Neural cell (in vitro differentiated cells): ENCODE results near the gene CDK15. TPM values are rescaled to one million over a fixed set of nuclear protein-coding genes. Genes with fewer than 3 reads are reported as not detected.

ENCODE experiments used
- H2AFZ ChIP-seq: fragments of 200-600, 300-800 bp; sonication (generic), shearing (Covaris generic); 2 replicates; pipeline ENCODE4 v1.6.0; 2014; ENCODE audit warnings: low read depth, mild to moderate bottlenecking, antibody characterized with exemption, low read length, moderate library complexity
- H3F3A ChIP-seq: fragments of 200-600 bp; shearing (Covaris generic); 2 replicates; pipeline ENCODE4 v1.6.1; 2016; ENCODE audit warnings: mild to moderate bottlenecking, moderate library complexity, mixed read lengths, antibody characterized with exemption, low read length; ENCODE audit not compliant: insufficient read depth, poor library complexity, severe bottlenecking
- H3K27ac ChIP-seq: fragments of 200-600, 300-800 bp; sonication (generic), shearing (Covaris generic); 2 replicates; pipeline ENCODE4 v1.5.1; 2014; ENCODE audit warnings: mild to moderate bottlenecking, low read length, moderate library complexity
- H3K27me3 ChIP-seq: fragments of 300-800, 200-600 bp; sonication (generic), shearing (Covaris generic); 2 replicates; pipeline ENCODE4 v1.6.0; 2014; ENCODE audit warnings: mild to moderate bottlenecking, low read depth, low read length, moderate library complexity; ENCODE audit not compliant: insufficient read depth
- H3K36me3 ChIP-seq: fragments of 300-800, 200-600 bp; sonication (generic), shearing (Covaris generic); 2 replicates; pipeline ENCODE4 v1.5.1; 2014; ENCODE audit warnings: mild to moderate bottlenecking, antibody characterized with exemption, low read length, moderate library complexity; ENCODE audit not compliant: insufficient read depth
- H3K4me2 ChIP-seq: fragments of 300-800, 200-600 bp; sonication (generic), shearing (Covaris generic); 2 replicates; pipeline ENCODE4 v1.6.0; 2014; ENCODE audit warnings: mild to moderate bottlenecking, low read length
- H3K4me3 ChIP-seq: fragments of 300-800, 200-600 bp; sonication (generic), shearing (Covaris generic); 2 replicates; pipeline ENCODE4 v1.5.1; 2014; ENCODE audit warnings: mild to moderate bottlenecking, low read length, moderate library complexity
- H3K79me2 ChIP-seq: fragments of 200-600 bp; shearing (Covaris generic); replicated peaks from 2 replicates; pipeline ENCODE4 v1.6.0; 2014; ENCODE audit warnings: mild to moderate bottlenecking, low read length, moderate library complexity; ENCODE audit not compliant: insufficient read depth
- H3K9ac ChIP-seq: fragments of 300-800, 200-600 bp; sonication (generic), shearing (Covaris generic); 2 replicates; pipeline ENCODE4 v1.6.1; 2016; ENCODE audit warnings: mild to moderate bottlenecking, low read length, mixed read lengths
- H3K9me2 ChIP-seq: fragments of 200-600 bp; shearing (Covaris generic); 2 replicates; pipeline ENCODE4 v1.6.1; 2016; ENCODE audit warnings: mild to moderate bottlenecking, low read length, mixed read lengths; ENCODE audit not compliant: insufficient read depth
- H3K9me3 ChIP-seq: fragments of 200-600, 300-800 bp; sonication (generic), shearing (Covaris generic); 2 replicates; pipeline ENCODE4 v1.6.1; 2016; ENCODE audit warnings: mild to moderate bottlenecking, mixed run types, low read length, moderate library complexity, mixed read lengths
- H4K20me1 ChIP-seq: fragments of 200-600 bp; shearing (Covaris generic); 2 replicates; pipeline ENCODE4 v1.6.1; 2016; ENCODE audit warnings: mild to moderate bottlenecking, mixed run types; ENCODE audit not compliant: insufficient read depth
- EP300 ChIP-seq: fragments of 450-650 bp; conservative IDR thresholded peaks from 2 replicates; pipeline ENCODE4 v1.6.1; 2014; ENCODE audit warnings: antibody characterized with exemption, mild to moderate bottlenecking, moderate library complexity; ENCODE audit not compliant: poor library complexity, severe bottlenecking
- EZH2 ChIP-seq: fragments of 200-600, 300-800 bp; shearing (Covaris generic), sonication (generic); IDR thresholded peaks from 2 replicates; pipeline ENCODE4 v1.6.1; 2014; ENCODE audit warnings: antibody characterized with exemption, low read length, borderline replicate concordance, mild to moderate bottlenecking; ENCODE audit not compliant: insufficient read depth, poor library complexity, severe bottlenecking
- MXI1 ChIP-seq: fragments of 450-650 bp; conservative IDR thresholded peaks from 2 replicates; pipeline ENCODE4 v1.6.1; 2014; ENCODE audit warnings: antibody characterized with exemption, mild to moderate bottlenecking; ENCODE audit not compliant: poor library complexity, severe bottlenecking
- POLR2AphosphoS5 ChIP-seq: IDR thresholded peaks from 2 replicates; pipeline ENCODE4 v1.6.1; 2012
- RAD21 ChIP-seq: fragments of 450-650 bp; conservative IDR thresholded peaks from 2 replicates; pipeline ENCODE4 v1.6.1; 2014; ENCODE audit warnings: antibody characterized with exemption, mild to moderate bottlenecking, moderate library complexity
- SMC3 ChIP-seq: fragments of 450-650 bp; conservative IDR thresholded peaks from 2 replicates; pipeline ENCODE4 v1.6.1; 2014; ENCODE audit warnings: antibody characterized with exemption, mild to moderate bottlenecking, moderate library complexity; ENCODE audit not compliant: poor library complexity
- TAF1 ChIP-seq: IDR thresholded peaks from 2 replicates; pipeline ENCODE4 v1.6.1; 2012; ENCODE audit warnings: low read depth
- polyA plus RNA-seq: library from polyadenylated mRNA; depleted of rRNA; stranded (reverse); fragments of >200 nt; gene quantifications from 2 replicates; pipeline ENCODE4 v1.2.3, GENCODE V29; 2014
- TF ChIP-seq, protein P1 (sequence below): fragments of 450-650 bp; IDR thresholded peaks from 2 replicates; pipeline ENCODE4 v1.5.1; 2014; ENCODE audit warnings: antibody characterized with exemption, mild to moderate bottlenecking, moderate library complexity; ENCODE audit not compliant: poor library complexity, severe bottlenecking
- TF ChIP-seq, protein P2 (sequence below): IDR thresholded peaks from 2 replicates; pipeline ENCODE4 v1.6.1; 2012; ENCODE audit warnings: borderline replicate concordance

The CDK15 gene
- polyA plus RNA-seq, 1 donor from 2014 or later = 0.09 TPM

DNA sequence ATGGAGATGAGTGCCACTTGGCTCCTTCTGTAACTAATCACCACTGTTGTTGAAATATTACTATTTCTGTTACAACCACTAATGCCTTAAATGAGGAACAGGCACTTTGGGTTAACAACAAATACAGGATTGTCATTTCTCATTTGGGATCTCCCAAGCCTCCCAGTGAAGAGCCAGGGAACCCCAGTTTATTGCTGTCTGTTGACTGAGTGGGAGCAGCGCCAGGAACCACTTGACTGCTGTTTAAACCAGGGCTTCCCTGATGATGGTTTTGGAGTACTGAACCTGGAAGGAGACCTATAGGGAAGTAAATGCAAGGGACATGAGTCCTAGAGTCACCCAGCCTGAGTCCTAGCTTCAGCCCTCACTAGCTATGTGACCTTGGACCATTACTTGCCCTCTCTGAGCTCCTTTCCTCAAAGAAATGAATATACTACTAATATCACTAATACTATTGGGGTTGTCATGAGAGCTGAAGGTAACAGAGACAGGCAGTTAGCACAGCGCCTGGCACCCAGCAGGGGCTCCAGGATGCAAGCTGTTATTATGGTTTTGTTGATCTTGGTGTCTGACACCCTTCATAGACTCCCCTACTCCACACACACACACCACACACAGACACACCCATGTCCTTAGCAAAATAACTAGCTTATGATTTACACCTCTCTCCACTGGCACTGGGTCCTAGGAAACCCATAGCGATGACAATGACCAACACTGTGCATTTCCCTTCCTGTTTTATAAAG lies 123.1 kb downstream of the CDK15 start:
- no peaks in the 10 kb centered on the region for H3K36me3 ChIP-seq
- no peaks in the 10 kb centered on the region for H3K27me3 ChIP-seq
- no peaks in the 10 kb centered on the region for H3K79me2 ChIP-seq
- H2AFZ ChIP-seq = no peak overlapping the region
- no peak overlapping the region for H3K9ac ChIP-seq
- TF ChIP-seq, protein P1, sequence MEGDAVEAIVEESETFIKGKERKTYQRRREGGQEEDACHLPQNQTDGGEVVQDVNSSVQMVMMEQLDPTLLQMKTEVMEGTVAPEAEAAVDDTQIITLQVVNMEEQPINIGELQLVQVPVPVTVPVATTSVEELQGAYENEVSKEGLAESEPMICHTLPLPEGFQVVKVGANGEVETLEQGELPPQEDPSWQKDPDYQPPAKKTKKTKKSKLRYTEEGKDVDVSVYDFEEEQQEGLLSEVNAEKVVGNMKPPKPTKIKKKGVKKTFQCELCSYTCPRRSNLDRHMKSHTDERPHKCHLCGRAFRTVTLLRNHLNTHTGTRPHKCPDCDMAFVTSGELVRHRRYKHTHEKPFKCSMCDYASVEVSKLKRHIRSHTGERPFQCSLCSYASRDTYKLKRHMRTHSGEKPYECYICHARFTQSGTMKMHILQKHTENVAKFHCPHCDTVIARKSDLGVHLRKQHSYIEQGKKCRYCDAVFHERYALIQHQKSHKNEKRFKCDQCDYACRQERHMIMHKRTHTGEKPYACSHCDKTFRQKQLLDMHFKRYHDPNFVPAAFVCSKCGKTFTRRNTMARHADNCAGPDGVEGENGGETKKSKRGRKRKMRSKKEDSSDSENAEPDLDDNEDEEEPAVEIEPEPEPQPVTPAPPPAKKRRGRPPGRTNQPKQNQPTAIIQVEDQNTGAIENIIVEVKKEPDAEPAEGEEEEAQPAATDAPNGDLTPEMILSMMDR = no peak
- TF ChIP-seq RAD21 (no peak), MXI1 (no peak), TAF1 (no peak), EP300 (no peak), SMC3 (no peak), EZH2 (no peak), POLR2AphosphoS5 (no peak)
- TF ChIP-seq, protein P2, sequence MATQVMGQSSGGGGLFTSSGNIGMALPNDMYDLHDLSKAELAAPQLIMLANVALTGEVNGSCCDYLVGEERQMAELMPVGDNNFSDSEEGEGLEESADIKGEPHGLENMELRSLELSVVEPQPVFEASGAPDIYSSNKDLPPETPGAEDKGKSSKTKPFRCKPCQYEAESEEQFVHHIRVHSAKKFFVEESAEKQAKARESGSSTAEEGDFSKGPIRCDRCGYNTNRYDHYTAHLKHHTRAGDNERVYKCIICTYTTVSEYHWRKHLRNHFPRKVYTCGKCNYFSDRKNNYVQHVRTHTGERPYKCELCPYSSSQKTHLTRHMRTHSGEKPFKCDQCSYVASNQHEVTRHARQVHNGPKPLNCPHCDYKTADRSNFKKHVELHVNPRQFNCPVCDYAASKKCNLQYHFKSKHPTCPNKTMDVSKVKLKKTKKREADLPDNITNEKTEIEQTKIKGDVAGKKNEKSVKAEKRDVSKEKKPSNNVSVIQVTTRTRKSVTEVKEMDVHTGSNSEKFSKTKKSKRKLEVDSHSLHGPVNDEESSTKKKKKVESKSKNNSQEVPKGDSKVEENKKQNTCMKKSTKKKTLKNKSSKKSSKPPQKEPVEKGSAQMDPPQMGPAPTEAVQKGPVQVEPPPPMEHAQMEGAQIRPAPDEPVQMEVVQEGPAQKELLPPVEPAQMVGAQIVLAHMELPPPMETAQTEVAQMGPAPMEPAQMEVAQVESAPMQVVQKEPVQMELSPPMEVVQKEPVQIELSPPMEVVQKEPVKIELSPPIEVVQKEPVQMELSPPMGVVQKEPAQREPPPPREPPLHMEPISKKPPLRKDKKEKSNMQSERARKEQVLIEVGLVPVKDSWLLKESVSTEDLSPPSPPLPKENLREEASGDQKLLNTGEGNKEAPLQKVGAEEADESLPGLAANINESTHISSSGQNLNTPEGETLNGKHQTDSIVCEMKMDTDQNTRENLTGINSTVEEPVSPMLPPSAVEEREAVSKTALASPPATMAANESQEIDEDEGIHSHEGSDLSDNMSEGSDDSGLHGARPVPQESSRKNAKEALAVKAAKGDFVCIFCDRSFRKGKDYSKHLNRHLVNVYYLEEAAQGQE = no peak
- no peak overlapping the region for H3K4me2 ChIP-seq
- H3K9me2 ChIP-seq = no peaks in the 10 kb centered on the region
- no peaks in the 10 kb centered on the region for H4K20me1 ChIP-seq
- no peaks in the 10 kb centered on the region for H3F3A ChIP-seq
- H3K4me3 ChIP-seq = no peak overlapping the region
- no peak overlapping the region for H3K27ac ChIP-seq
- no peaks in the 10 kb centered on the region for H3K9me3 ChIP-seq

DNA sequence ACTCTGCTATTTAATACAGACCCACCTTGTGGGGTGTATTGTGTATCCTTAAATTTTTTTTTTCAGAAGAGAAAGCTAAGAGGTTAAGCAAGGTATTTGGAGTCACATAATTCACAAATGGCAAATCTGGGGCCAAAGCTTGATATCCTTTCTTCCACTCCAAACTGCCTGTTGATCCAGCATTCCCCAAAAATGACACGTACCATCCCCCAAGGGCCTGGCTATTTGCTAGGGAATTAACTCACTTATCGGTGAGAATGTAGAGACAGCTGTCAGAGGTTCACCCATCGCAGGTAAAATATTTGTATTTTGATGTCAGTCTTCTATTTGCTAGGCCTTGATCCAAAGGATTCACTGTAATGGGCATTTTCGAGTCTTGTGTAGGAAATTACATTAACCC lies 123.7 kb downstream of the CDK15 start:
- no peak for TF ChIP-seq MXI1
- TF ChIP-seq RAD21 = no peak
- no peak for TF ChIP-seq EZH2
- TF ChIP-seq, protein P1 = no peak
- TF ChIP-seq SMC3 = no peak
- TF ChIP-seq EP300 = no peak
- TF ChIP-seq POLR2AphosphoS5 = no peak
- TF ChIP-seq, protein P2 = no peak
- no peak for TF ChIP-seq TAF1
- H3K36me3 ChIP-seq = no peaks in the 10 kb centered on the region
- H3K79me2 ChIP-seq = no peaks in the 10 kb centered on the region
- no peaks in the 10 kb centered on the region for H3K27me3 ChIP-seq
- H4K20me1 ChIP-seq = no peaks in the 10 kb centered on the region
- no peak overlapping the region for H3K27ac ChIP-seq
- H3K4me2 ChIP-seq = no peak overlapping the region
- no peaks in the 10 kb centered on the region for H3F3A ChIP-seq
- H2AFZ ChIP-seq = no peak overlapping the region
- no peaks in the 10 kb centered on the region for H3K9me2 ChIP-seq
- no peak overlapping the region for H3K9ac ChIP-seq
- no peaks in the 10 kb centered on the region for H3K9me3 ChIP-seq
- H3K4me3 ChIP-seq = no peak overlapping the region
